Right cardiac atrium (tissue), 5 donors: ENCODE data around the gene RGS4. TPM values are rescaled to one million over a fixed set of nuclear protein-coding genes. Genes with fewer than 3 reads are reported as not detected.
"Not testable (repeated sequence)": the region's sequence is repeated elsewhere in the genome, so short reads cannot be mapped to it uniquely, and the experiment has no call there.

Experiments
- ATAC-seq, 2 donors: fragments of 200-7000 bp; cut with Tn5 transposase; one replicate each; pipeline versions ENCODE4 v1.8.0 to v1.9.1; 2020; ENCODE audit warnings: moderate library complexity in 2 of 2, mild to moderate bottlenecking in 1 of 2
- DNase-seq, 3 donors: peaks; one replicate each; pipeline ENCODE4 v3.0.0-alpha.2; 2020
- H3K27ac ChIP-seq: one replicate; pipeline ENCODE4 v1.5.1; 2013; ENCODE audit warnings: mild to moderate bottlenecking, low read length, control low read depth, moderate library complexity
- H3K27me3 ChIP-seq: one replicate; pipeline ENCODE4 v1.6.1; 2013; ENCODE audit not compliant: control insufficient read depth, insufficient read depth
- H3K4me1 ChIP-seq: one replicate; pipeline ENCODE4 v1.6.1; 2013; ENCODE audit warnings: low read length; ENCODE audit not compliant: control insufficient read depth, insufficient read depth
- H3K4me3 ChIP-seq: one replicate; pipeline ENCODE4 v1.5.1; 2013; ENCODE audit warnings: low read length, control low read depth
- H3K9me3 ChIP-seq: one replicate; pipeline ENCODE4 v1.6.1; 2013; ENCODE audit warnings: low read length; ENCODE audit not compliant: control insufficient read depth
- WGBS: extraction: QIAGEN DNeasy Blood & Tissue Kit; methylation state at CpG from one replicate; pipeline ENCODE4 v1.1.7; 2013; 5-methylcytosine and 5-hydroxymethylcytosine counted together
- intact Hi-C, 4 donors: fragments of 100-400 bp; cut with DNase I; formaldehyde crosslinking; loops; one replicate each; pipeline versions ENCODE4 v1.11.0 to v1.14.0; 2022 to 2023
- polyA plus RNA-seq: library from polyadenylated mRNA; stranded (reverse); fragments of 200-250 nt; gene quantifications from one replicate; pipeline ENCODE4 v1.2.3, GENCODE V29; 2013
- total RNA-seq, 4 donors: library from RNA; stranded (reverse); fragmentation: NEBNext Ultra II Directional; extraction: Animal tissue kit (Norgen Biotek cat#: 25700); gene quantifications; one replicate each; pipeline ENCODE4 v1.2.1, GENCODE V29; 2021
- donor health status: healthy with polysubstance abuse.
- donor health status: DM: no; HTN: yes; CAD: no.
- donor health status: DM: no; HTN: no; CAD: no.
- donor health status: DM: no; HTN: yes; CAD: no; lungs with severe emphysema.
- donor health status: DM: yes; HTN: yes; CAD: no.

The RGS4 gene
- total and polyA plus RNA-seq, 5 donors, result 1.5 to 4.5 (median 1.7) TPM

DNA sequence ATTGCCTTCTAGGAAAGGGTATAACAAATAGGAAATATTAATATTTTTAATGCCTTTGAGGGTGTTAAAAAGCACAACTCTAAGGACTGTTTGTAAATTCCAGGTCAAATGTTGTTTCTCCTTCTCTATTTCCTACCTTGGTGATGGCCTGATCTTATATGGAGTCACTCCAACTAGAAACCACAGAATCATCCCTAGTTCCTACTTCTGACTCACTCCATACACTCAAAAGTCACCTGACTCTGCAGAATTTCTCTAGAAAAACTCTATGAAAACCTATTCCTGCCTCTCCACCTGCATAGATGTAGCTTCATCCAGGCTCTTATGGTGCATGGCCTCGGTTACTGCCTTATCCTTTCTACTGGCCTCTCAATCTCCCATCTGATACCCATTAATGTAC lies 14.5 kb downstream of the RGS4 start:
- Histone ChIP-seq H3K27me3 (no peaks in the 10 kb centered on the region), H3K4me3 (no peak overlapping the region), H3K27ac (no peak overlapping the region), H3K4me1 (no peaks in the 10 kb centered on the region), H3K9me3 (no peaks in the 10 kb centered on the region)
- DNase-seq, result no peak
- no peak for ATAC-seq
- intact Hi-C loops, result no loop called here
- 89% methylated on average over 1 of the region's 1 CpG for WGBS

GRCh38 chr1:163084330-163084729 lies 15.2 kb downstream of the RGS4 start:
- 72% methylated on average over 1 of the region's 1 CpG for WGBS
- DNase-seq (no peak), ATAC-seq (no peak)
- H3K27me3 ChIP-seq, result no peaks in the 10 kb centered on the region
- intact Hi-C loops, result no loop called here
- no peaks in the 10 kb centered on the region for H3K4me1 ChIP-seq
- no peak overlapping the region for H3K27ac ChIP-seq
- H3K4me3 ChIP-seq, result no peak overlapping the region
- H3K9me3 ChIP-seq, result no peaks in the 10 kb centered on the region

DNA sequence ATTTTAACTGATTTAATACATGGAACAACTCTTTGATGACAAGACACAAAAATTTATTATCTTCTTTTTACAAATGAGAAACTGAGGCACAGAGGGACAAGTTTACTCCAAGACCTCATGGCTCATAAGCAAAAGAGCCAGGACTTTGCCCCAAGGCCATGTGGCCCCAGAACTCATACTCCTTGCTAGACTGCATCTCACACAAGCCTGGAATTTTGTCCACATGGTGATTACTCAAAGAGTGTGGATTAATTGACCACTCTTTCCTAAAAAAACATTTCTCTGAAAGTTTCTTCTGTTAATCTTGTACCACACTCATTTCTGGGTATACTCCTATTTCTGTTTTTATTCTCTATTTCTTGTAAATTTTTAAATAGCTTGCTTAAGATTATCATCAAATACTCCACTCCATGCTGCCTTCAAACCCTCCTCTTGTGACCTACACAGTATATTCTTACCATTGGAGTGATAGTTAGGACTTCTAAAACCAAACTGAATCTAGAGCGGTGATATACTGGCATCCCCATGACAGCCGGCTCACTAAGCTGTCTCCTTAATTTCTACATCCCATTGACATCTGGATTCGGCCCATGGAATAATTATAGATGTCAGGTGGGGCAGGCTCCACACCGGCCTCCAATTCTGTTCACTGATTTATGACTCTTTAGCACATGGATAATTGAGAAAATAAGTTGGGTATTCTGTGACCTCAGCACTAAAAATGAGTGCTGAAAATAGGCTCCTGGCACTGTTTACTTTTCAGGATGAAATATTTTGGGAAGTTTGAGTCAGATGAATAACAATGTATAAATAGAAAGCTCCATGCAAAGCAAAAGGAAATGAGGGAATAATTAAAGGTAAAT lies 16.1 kb downstream of the RGS4 start:
- WGBS, result 72% methylated on average over 4 of the region's 4 CpGs
- H3K27ac ChIP-seq, result no peak overlapping the region
- no peaks in the 10 kb centered on the region for H3K9me3 ChIP-seq

DNA sequence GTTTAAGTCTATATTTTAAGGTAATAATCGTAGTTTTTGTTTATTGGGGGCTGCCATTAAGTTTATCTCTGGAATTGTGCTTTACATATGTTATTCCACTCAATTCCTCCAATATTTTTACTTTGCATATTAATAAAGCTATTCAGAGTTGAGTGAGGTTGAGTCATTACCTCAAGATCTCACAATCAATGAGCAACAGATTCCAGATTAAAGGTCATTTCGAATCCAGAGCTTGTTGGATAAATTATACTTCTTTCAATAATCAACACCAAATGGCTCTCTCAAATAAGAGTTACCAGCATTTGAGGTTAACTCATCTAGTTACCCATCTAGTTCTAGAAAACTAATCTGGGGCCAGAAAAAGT lies 16.7 kb downstream of the RGS4 start:
- Histone ChIP-seq H3K4me3 (no peak overlapping the region), H3K4me1 (no peaks in the 10 kb centered on the region), H3K9me3 (no peaks in the 10 kb centered on the region), H3K27me3 (no peaks in the 10 kb centered on the region), H3K27ac (no peak overlapping the region)
- WGBS, result 69% methylated on average over 2 of the region's 2 CpGs
- no peak for ATAC-seq
- intact Hi-C loops, result no loop called here
- DNase-seq, result no peak

More for the DNA sequence above, 16.1 kb downstream of the RGS4 start:
- ATAC-seq (no peak), DNase-seq (no peak)
- Histone ChIP-seq H3K4me1 (no peaks in the 10 kb centered on the region), H3K27me3 (no peaks in the 10 kb centered on the region), H3K4me3 (no peak overlapping the region)
- intact Hi-C loops, result no loop called here

GRCh38 chr1:163089117-163089516 lies 20.0 kb downstream of the RGS4 start:
- H3K9me3 ChIP-seq, intact Hi-C loops, ATAC-seq, H3K4me1 ChIP-seq, H3K4me3 ChIP-seq, H3K27me3 ChIP-seq, DNase-seq, H3K27ac ChIP-seq: not testable (repeated sequence)
- WGBS, result 81% methylated on average over 4 of the region's 4 CpGs

DNA sequence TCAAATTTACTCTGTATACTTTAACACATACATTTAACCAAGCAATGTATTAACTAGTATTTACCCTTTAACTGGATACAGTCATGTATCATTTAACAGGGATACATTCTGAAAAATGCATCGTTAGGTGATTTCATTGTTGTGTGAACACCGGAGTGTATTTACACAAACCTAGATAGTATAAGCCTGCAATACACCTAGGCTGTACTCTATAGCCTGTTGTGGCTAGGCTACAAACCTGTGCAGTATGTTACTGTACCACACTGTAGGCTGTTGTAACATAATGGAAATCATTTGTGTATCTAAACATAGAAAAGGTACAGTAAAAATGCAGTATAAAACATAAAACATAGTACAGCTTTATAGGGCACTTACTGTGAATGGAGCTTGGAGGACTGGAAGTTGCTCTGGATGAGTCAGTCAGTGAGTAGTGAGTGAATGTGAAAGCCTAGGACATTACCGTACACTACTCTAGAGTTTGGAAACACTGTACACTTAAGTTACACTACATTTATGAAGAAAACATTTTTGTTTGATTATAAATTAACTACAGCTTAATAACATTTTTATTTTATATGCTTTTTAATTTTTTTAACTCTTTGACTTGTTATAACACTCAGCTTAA lies 21.3 kb downstream of the RGS4 start:
- ATAC-seq (no peak), DNase-seq (no peak)
- intact Hi-C loops, result no loop called here
- 93% methylated on average over 3 of the region's 3 CpGs for WGBS
- H3K27ac ChIP-seq, result no peak overlapping the region
- no peak overlapping the region for H3K4me3 ChIP-seq
- H3K4me1 ChIP-seq, result no peaks in the 10 kb centered on the region
- H3K27me3 ChIP-seq, result no peaks in the 10 kb centered on the region
- no peaks in the 10 kb centered on the region for H3K9me3 ChIP-seq

GRCh38 chr1:163093169-163093568 lies 24.0 kb downstream of the RGS4 start:
- 78% methylated on average over 4 of the region's 4 CpGs for WGBS
- H3K27me3 ChIP-seq, result no peaks in the 10 kb centered on the region
- H3K27ac ChIP-seq, result no peak overlapping the region
- H3K9me3 ChIP-seq, result no peaks in the 10 kb centered on the region
- DNase-seq (no peak), ATAC-seq (no peak)
- H3K4me3 ChIP-seq, result no peak overlapping the region
- H3K4me1 ChIP-seq, result no peaks in the 10 kb centered on the region
- intact Hi-C loops, result no loop called here

- Histone ChIP-seq H3K4me3 (no peak overlapping the region), H3K27me3 (no peaks in the 10 kb centered on the region), H3K27ac (no peak overlapping the region), H3K4me1 (no peaks in the 10 kb centered on the region), H3K9me3 (no peaks in the 10 kb centered on the region)
- DNase-seq (no peak), ATAC-seq (no peak)
- intact Hi-C loops, result no loop called here
- WGBS, result 88% methylated on average over 9 of the region's 9 CpGs
These were observed 24.4 kb downstream of the RGS4 start for GRCh38 chr1:163093579-163093978.

DNA sequence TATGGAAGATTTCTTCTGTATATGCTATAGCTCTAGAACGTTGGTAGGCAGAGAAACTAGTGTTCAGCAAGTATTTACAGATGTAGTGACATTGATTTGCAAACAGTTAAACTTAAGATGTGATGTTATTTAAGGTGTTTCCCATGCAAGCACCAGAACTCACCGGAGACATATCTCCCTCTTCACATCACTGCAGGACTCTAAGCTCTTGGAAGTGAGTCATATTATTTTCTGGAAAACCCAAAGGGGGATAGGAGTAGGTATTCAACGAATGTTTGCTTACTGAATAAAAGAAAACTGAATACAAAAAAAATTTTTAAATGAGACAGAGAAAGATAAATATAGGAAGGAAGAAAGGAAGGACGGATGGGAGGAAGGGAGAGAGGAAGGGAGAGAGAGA lies 25.0 kb downstream of the RGS4 start:
- no peak for DNase-seq
- Histone ChIP-seq H3K9me3 (no peaks in the 10 kb centered on the region), H3K27me3 (no peaks in the 10 kb centered on the region), H3K4me1 (no peaks in the 10 kb centered on the region), H3K4me3 (no peak overlapping the region), H3K27ac (no peak overlapping the region)
- 57% methylated on average over 4 of the region's 4 CpGs for WGBS
- intact Hi-C loops, result no loop called here
- no peak for ATAC-seq

DNA sequence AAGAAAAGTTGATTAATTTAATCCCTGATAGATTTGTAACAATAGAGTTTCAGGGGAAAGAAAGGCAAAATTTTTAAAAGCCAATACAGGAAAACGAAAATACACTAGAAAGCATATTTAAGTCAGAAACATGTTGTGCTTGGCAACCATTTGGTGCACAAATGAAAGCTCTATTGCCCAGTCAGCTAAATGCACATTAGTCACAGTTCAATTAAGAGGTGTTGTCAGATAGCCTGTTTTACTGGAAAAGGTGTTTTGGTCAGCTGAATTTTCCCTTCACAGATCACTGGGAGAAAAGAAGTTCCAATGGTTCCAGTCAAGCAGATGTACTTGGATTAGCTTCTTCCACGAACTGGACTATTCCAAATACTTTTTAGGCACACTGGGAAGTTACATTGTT lies 25.4 kb downstream of the RGS4 start:
- Histone ChIP-seq H3K4me3 (no peak overlapping the region), H3K27me3 (no peaks in the 10 kb centered on the region), H3K27ac (no peak overlapping the region), H3K4me1 (no peaks in the 10 kb centered on the region), H3K9me3 (no peaks in the 10 kb centered on the region)
- intact Hi-C loops, result no loop called here
- 62% methylated on average over 2 of the region's 2 CpGs for WGBS
- ATAC-seq (no peak), DNase-seq (no peak)

- no peak overlapping the region for H3K4me3 ChIP-seq
- H3K4me1 ChIP-seq, result no peaks in the 10 kb centered on the region
- H3K27me3 ChIP-seq, result no peaks in the 10 kb centered on the region
- H3K27ac ChIP-seq, result no peak overlapping the region
- ATAC-seq (no peak), DNase-seq (no peak)
- intact Hi-C loops, result no loop called here
- H3K9me3 ChIP-seq, result no peaks in the 10 kb centered on the region
- 95% methylated on average over 1 of the region's 1 CpG for WGBS
These were observed 26.1 kb downstream of the RGS4 start for GRCh38 chr1:163095213-163095612.
